ENCODE data around the gene GINS1. TPM values are rescaled to one million over a fixed set of nuclear protein-coding genes. Genes with fewer than 3 reads are reported as not detected.

GINS1 gene
- total and polyA plus RNA-seq, 2 of the 8 experiments (the other 6 are each of a cell fraction or from before 2014, with no cell fraction given) = 44.7 to 68.4 TPM

DNA sequence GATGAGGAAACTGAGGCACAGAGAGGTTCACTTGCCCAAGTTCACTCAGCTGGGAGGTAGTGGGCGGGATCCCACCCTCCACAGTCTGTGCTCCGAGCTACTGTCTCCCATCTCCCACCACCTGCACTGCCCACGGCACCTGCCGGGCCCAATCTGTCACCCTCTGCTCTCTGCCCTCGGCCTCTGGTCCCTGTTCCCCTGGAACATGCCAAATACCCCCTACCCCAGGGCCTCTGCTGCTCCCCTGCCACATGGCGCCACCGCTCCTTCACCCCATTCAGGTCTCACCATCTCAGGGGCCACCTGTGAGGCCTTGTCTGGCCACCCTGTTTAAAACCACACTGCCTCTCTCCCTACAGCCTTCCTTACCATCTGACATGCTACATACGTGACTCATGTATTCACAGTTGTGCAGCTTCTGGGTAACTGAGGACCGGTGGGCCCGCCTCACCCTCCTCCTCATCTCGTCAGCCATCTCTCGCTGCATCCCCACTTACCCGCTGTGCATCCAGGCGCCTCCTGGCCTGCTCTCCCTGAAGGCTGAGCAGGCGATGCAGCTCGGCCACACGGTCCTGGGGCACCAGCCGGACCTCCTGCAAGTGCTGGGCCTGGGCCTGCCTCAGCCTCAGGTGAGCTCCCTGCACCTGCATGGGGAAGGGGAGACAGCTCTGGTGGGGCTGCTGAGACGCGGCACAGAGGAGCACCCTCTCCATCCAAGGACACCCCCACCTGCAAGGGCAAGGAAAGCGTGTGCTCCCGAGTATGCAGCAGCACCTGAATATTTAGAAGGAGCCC, 50.6 kb downstream of the GINS1 start:
- Histone ChIP-seq H3K36me3 (ENCODE audit: control insufficient read depth in 2 of 4, insufficient read depth in 4 of 4, low read length in 3 of 4) (peaks cover 4 to 21% (median 10%) of the 10 kb centered on the region in 4 experiments; a peak in 5 of 8 replicates), H3K18ac (ENCODE audit: extremely low read depth, low read length) (no peak overlapping the region), H2AK5ac (ENCODE audit: low read depth, low read length) (no peak overlapping the region), H3K56ac (replicated peaks; ENCODE audit: insufficient read length, low read depth, low read length) (no peak overlapping the region), H3K4ac (replicated peaks; ENCODE audit: insufficient read length, low read depth, low read length) (no peak overlapping the region), H2BK12ac (ENCODE audit: low read depth, low read length) (no peak overlapping the region), H2BK20ac (ENCODE audit: low read length) (no peak overlapping the region), H3K4me3 (ENCODE audit: extremely low read depth in 1 of 4, insufficient read depth in 2 of 4, low read depth in 3 of 4, low read length in 4 of 4) (no peak overlapping the region), H4K5ac (ENCODE audit: insufficient read length, low read depth, low read length) (no peak overlapping the region), H3K4me1 (replicated peaks in 1 of 4; ENCODE audit: control insufficient read depth in 3 of 4, insufficient read depth in 4 of 4, low read length in 3 of 4) (no peaks in the 10 kb centered on the region; a peak in 1 of 7 replicates), H3K23me2 (ENCODE audit: low read depth, low read length) (no peaks in the 10 kb centered on the region), H3K9me3 (ENCODE audit: insufficient read depth in 2 of 2, low read depth in 1 of 2, low read length in 1 of 2) (no peaks in the 10 kb centered on the region; a peak in 1 of 4 replicates), H2BK5ac (ENCODE audit: low read depth, low read length) (no peak overlapping the region), H3K79me2 (ENCODE audit: control insufficient read depth in 1 of 2, insufficient read depth in 2 of 2, low read length in 2 of 2) (no peaks in the 10 kb centered on the region), H3K4me2 (ENCODE audit: insufficient read depth in 1 of 2, low read depth in 2 of 2, low read length in 2 of 2) (no peak overlapping the region), H3K27ac (ENCODE audit: low read depth, low read length) (no peak overlapping the region), H2BK120ac (replicated peaks; ENCODE audit: low read depth, low read length) (no peak overlapping the region), H4K20me1 (replicated peaks in 1 of 2; ENCODE audit: control insufficient read depth in 1 of 2, insufficient read depth in 2 of 2, low read length in 2 of 2) (peaks cover 0 to 3% of the 10 kb centered on the region in 2 experiments), H4K8ac (ENCODE audit: extremely low read depth, insufficient read depth, low read length) (peak overlapping the region; percentile 77; the same call in 1 of the 2 replicates), H3K9ac (replicated peaks in 1 of 4; ENCODE audit: extremely low read depth in 1 of 4, low read depth in 3 of 4, low read length in 3 of 4) (no peak overlapping the region), H3K23ac (ENCODE audit: insufficient read length) (no peak overlapping the region), H3K27me3 (replicated peaks in 1 of 4; ENCODE audit: control insufficient read depth in 3 of 4, extremely low read depth in 1 of 4, insufficient read depth in 3 of 4, low read length in 3 of 4) (no peaks in the 10 kb centered on the region), H2AFZ (ENCODE audit: low read length) (no peak overlapping the region), H3K14ac (ENCODE audit: insufficient read length) (no peak overlapping the region), H2BK15ac (ENCODE audit: low read length) (no peak overlapping the region), H3K79me1 (ENCODE audit: low read depth, low read length) (no peaks in the 10 kb centered on the region), H4K91ac (replicated peaks; ENCODE audit: insufficient read length, low read length) (no peak overlapping the region)
- WGBS, 2 experiments (ENCODE audit: extremely low coverage in 1 of 2, insufficient coverage in 1 of 2, insufficient read length in 1 of 2, insufficient replicate concordance in 2 of 2, low coverage in 1 of 2, low lambda C conversion rate in 2 of 2, missing lambda C conversion rate in 1 of 2) = 94% methylated on average over 22 of the region's 22 CpGs; no CpG with 5 or more reads in 1 of the 2 experiments
- ChIA-PET CTCF (ENCODE audit: partially characterized antibody) (interaction anchor here (1.2 to 4.4 kb wide), 4 partner anchors 12 to 54 kb away, joined by 3 to 17 read pairs (median 4); no protein-coding TSS in a partner anchor), POLR2A (ENCODE audit: partially characterized antibody) (interaction anchor here (1.7 kb wide), 1 partner anchor 50 kb away, joined by 5 read pairs; the partner anchor contains the start of gene GINS1)
- no peak for FAIRE-seq
- DNase-seq (ENCODE audit: low read depth in 1 of 2, low spot score in 2 of 2) = no peak
- TF ChIP-seq EGR1 (IDR thresholded peaks at IDR 0.05; ENCODE audit: borderline replicate concordance, low read depth, low read length) = no peak

Measured in H1 (cell line).